ENCODE results near the gene SRPK3. TPM values are rescaled to one million over a fixed set of nuclear protein-coding genes. Genes with fewer than 3 reads are reported as not detected.
A peak's percentile ranks its signal among the peaks of the same experiment; 100 is the strongest.
"Not testable (repeated sequence)": the region's sequence is repeated elsewhere in the genome, so short reads cannot be mapped to it uniquely, and the experiment has no call there.

SRPK3 gene
- total and polyA plus RNA-seq, 2 donors, result 2.3 to 4.3 TPM

DNA sequence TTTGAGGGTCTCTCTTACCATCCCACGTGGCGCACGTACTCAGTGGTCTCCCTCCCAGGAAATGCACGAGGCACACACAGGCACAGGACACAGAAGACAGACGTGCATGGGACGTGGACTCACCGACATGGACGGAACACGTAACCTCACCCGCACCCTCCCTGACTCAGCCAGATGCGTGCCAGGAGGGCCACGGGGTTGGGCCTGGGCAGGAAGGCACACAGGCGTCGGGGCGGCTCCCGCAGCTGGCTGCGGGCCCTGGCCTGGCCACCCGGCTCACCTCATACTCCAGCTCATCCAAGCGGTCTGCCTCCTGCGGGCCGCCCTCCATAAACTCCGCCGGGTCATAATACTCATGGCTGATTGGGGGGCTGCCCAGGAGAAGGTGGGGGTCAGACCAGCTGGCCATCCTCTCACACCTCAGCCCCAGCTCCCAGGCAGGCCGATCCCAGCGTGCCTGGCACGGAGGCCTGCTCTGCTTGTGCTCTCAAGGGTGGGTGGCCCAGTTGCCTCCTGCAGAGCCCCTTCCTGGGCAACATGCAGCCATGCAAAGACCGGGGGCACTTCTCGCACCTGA lies 26.2 kb downstream of the SRPK3 start:
- WGBS, result 90% methylated on average over 28 of the region's 28 CpGs
- DNase-seq (ENCODE audit: extremely low spot score), result no peak
- no peaks in the 10 kb centered on the region for H3K36me3 ChIP-seq (ENCODE audit: insufficient read depth)
- no peak overlapping the region for H3K27ac ChIP-seq (ENCODE audit: low read depth)
- no peak overlapping the region for H3K4me3 ChIP-seq (ENCODE audit: low read depth, low read length)
- no peaks in the 10 kb centered on the region for H3K4me1 ChIP-seq (ENCODE audit: insufficient read depth)

DNA sequence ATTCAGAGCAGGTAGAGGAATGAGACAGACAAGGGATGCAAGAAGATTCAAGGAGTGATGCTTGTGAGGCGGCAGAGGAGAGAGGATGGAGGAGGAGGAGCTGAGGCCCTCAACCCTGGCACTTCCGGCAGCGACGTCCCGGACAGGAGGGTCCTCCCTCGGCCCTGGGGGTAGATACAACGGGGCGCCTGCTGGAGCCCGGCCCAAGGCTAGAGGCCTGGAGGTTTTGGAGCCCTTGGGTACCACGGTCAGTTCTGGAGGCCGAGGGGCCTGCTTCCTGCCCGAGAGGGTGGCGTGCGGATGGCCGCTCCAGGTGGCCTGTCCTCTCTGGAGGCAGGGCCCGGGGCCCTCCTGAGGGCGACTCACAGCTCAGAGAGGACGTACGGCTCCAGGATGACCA lies 27.1 kb downstream of the SRPK3 start:
- 95% methylated on average over 19 of the region's 19 CpGs for WGBS
- no peaks in the 10 kb centered on the region for H3K4me1 ChIP-seq (ENCODE audit: insufficient read depth)
- no peaks in the 10 kb centered on the region for H3K36me3 ChIP-seq (ENCODE audit: insufficient read depth)
- no peak overlapping the region for H3K27ac ChIP-seq (ENCODE audit: low read depth)
- DNase-seq (ENCODE audit: extremely low spot score), result no peak
- no peak overlapping the region for H3K4me3 ChIP-seq (ENCODE audit: low read depth, low read length)

DNA sequence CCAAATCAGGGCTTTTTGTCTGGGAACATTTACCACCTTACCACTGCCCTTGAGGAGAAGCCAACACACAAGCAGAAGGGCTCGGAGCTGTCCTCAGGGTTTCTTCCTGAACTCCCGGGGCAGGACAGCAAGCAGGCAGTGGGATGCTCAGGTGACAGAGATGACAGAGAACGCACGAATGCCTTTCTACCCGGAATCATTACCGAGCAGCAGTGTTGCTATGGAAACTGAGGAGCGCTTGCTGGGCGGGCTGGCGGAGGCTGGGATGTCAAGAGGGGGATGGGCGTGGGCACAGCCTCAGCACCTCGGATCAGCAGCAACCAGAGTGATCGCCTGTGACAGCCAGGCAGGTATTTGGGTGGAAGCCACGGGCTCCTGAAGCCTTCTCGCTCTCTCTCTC lies 31.4 kb downstream of the SRPK3 start:
- Histone ChIP-seq H3K4me3 (ENCODE audit: low read depth, low read length) (no peak overlapping the region), H3K27ac (ENCODE audit: low read depth) (no peak overlapping the region), H3K4me1 (ENCODE audit: insufficient read depth) (no peaks in the 10 kb centered on the region), H3K36me3 (ENCODE audit: insufficient read depth) (no peaks in the 10 kb centered on the region)
- 50% methylated on average over 14 of the region's 14 CpGs for whole genome bisulfite sequencing
- no peak for DNase-seq (ENCODE audit: extremely low spot score)

DNA sequence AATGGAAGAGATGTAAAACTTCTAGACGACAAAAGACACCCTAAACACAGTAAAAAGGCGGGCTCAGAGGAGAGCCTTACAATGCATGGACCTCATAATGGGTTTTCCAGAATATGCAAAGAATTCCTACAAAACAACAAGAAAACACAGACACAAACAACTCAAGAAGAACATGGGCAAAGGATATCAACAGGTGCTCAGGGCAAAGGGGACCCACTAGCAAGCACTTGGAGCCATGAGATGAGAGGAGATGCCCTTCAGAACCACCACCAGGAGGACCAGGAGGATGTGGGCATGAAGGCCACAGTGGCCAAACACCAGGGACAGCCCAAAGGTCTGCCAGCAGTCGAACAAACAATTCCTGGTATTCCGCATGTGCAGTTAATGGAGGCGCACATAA lies 32.3 kb downstream of the SRPK3 start:
- Histone ChIP-seq H3K36me3 (ENCODE audit: insufficient read depth) (no peaks in the 10 kb centered on the region), H3K4me3 (ENCODE audit: low read depth, low read length) (no peak overlapping the region), H3K27ac (ENCODE audit: low read depth) (no peak overlapping the region), H3K4me1 (ENCODE audit: insufficient read depth) (no peaks in the 10 kb centered on the region)
- no peak for DNase-seq (ENCODE audit: extremely low spot score)
- WGBS, result 94% methylated on average over 5 of the region's 5 CpGs

DNA sequence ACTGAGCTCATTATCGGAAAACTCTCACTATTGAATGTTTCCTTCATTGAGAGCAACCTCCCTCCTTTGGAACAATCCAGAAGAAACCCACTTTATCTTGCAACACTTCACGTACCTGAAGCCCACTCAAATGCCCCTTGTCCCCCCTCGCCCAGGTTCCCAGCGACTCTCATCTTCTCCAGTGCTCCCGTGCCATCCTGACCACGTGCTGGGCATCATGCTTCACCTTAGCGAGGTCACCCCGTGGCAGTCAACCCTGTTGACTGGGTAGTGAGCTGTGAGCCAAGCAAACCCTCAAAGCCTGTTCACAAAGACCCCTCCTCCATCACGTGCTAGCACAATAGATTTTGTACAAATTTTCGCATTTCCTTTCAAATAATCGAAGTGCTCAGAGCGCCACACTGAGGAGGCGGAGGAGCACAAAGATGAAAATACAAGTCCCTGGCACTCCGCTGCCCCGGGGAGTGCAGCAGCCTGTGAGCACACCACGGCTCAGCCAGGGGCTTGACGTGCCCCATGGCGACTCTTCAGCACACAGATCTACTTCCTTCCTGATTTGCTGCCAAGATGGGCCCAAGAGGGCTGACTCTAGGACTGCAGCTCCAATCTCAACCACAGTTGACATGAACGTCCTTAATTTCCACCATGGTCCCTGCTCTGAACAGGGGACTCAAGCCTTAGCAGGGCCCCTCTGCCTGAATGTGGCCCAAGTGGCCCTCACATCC lies 33.9 kb downstream of the SRPK3 start:
- Histone ChIP-seq H3K4me1 (ENCODE audit: insufficient read depth) (no peaks in the 10 kb centered on the region), H3K36me3 (ENCODE audit: insufficient read depth) (no peaks in the 10 kb centered on the region), H3K4me3 (ENCODE audit: low read depth, low read length) (no peak overlapping the region), H3K27ac (ENCODE audit: low read depth) (no peak overlapping the region)
- DNase-seq (ENCODE audit: extremely low spot score), result no peak
- WGBS, result 78% methylated on average over 19 of the region's 19 CpGs

DNA sequence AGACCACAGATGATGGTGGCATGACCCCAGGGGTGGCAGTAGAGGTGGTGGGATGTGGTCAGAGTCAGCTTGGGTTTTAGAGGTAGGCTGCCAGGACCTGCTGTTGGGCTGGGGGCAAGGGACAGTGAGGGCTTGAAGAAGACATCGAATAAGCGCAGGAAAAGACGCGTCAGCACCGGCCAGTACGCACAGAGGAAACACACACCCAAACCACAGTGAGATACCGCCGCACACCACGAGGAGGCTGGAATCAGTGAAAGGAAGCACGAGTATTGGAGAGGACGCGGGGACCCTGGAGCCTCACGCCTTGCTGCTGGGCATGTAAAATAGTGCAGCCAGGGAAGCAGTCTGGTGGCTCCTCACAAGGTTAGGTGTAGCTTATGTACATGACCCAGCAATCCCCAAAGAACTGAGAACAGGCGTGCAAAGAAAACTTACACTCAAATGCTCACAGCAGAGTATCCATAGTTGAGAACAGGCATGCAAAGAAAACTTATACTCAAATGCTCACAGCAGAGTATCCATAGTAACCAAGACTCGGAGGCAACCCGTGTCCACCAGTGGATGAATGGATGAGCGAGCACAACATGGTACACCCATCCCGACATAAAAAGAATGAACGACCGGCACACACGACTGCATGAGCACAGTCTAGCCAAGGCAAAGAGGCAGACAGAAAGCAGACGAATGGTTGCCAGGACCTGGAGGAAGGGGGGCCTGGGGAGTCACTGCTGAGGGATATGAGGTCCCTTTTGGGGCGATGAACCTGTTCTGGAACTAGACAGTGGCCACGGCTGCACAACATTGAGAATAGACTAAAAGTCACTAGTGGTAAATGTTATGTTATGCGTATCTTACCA lies 36.2 kb downstream of the SRPK3 start:
- H3K4me3 ChIP-seq (ENCODE audit: low read depth, low read length), result no peak overlapping the region
- no peaks in the 10 kb centered on the region for H3K4me1 ChIP-seq (ENCODE audit: insufficient read depth)
- H3K36me3 ChIP-seq (ENCODE audit: insufficient read depth), result no peaks in the 10 kb centered on the region
- no peak overlapping the region for H3K27ac ChIP-seq (ENCODE audit: low read depth)
- 79% methylated on average over 25 of the region's 25 CpGs for WGBS
- DNase-seq (ENCODE audit: extremely low spot score), result no peak

DNA sequence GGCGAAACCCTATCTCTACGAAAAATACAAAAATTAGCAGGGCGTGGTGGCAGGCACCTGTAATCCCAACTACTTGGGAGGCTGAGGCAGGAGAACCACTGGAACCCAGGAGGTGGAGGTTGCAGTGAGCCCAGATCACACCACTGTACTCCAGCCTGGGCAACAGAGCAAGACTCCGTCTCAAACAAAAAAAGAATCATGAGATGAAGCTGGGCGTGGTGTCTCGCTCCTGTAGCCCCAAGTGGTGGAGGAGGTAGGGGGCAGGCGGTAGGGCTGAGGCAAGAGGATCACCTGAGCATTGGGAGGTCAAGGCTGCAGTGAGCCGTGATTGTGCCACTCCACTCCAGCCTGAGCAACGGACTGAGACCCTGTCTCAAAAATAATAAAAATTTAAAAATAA lies 37.2 kb downstream of the SRPK3 start:
- not testable (repeated sequence) for DNase-seq (ENCODE audit: extremely low spot score); H3K27ac ChIP-seq (ENCODE audit: low read depth); H3K36me3 ChIP-seq (ENCODE audit: insufficient read depth); H3K4me1 ChIP-seq (ENCODE audit: insufficient read depth); H3K4me3 ChIP-seq (ENCODE audit: low read depth, low read length)
- 92% methylated on average over 9 of the region's 9 CpGs for WGBS

DNA sequence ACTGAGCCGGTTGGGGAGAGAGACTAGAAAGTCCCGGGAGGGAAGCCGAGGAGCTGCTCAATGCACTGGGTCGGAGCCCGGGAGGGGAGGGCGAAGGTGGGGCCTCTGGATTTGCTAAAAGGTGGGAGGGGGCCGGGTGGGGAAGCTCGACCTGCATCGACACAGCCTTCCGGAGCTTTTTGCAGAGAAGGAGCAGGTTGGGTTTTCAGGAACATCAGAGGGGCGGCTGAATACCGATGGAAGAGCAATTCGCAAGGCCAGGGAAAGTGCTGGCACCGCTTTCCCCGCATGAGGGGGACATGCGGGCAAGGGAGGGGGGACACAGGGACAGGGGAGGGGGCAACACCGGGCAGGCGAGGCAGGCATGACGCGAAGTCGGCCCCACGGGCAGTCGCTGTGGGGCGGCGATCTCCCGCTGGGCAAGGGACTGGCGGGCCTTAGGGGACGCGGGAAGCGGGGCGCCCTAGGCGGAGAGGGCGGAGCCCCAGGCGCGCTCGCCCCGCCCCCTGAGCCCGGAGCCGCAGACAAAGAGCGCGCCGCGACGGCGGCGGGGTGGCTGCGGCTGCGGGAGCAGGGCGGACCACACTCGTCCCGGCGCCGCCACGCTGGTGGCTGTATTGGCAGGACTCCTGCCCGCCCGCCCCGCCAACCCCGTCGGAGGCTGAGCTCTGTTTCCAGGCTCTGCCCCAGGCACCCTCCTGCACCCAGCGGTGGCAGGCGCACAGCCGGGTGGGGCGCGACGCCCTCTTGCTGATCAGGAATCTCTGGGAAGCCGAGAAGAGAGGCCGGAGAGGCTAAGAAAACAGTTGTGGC lies 37.9 kb downstream of the SRPK3 start:
- H3K4me1 ChIP-seq (ENCODE audit: insufficient read depth), result no peaks in the 10 kb centered on the region
- H3K4me3 ChIP-seq (ENCODE audit: low read depth, low read length), result peak overlapping the region; percentile 40
- no peaks in the 10 kb centered on the region for H3K36me3 ChIP-seq (ENCODE audit: insufficient read depth)
- 6% methylated on average over 55 of the region's 67 CpGs for WGBS
- no peak overlapping the region for H3K27ac ChIP-seq (ENCODE audit: low read depth)
- DNase-seq (ENCODE audit: extremely low spot score), result no peak

DNA sequence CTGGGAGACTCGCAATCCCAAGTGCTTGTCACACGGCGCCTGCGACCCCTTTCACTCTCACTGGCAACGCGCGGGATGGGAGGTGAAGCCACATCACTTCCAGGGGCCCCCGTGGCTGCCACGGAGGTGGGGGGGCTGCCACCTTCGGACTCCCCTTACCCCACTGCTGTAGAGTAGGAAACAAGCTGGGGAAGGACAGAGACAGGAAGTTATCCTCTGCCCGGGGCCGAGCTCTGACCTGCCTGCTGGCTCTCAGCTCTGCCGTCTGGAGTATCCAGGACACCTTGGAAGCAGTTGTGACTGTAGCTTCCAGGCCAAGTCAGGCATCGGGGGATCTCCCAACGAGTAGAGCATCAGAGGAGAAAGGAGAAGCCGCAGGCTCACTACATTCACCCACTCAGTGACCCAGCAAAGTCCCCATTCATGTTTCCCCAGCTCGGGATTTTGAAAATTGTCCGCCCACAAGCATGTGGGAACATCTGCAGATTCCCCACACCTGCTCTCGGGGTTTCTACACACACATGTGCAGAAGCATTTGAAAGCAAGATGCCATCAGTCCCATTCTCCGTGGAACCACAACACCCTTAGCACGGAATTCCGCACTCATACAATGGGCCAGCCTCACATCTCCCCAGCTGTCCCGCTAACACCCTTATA lies 38.7 kb downstream of the SRPK3 start:
- 31% methylated on average over 23 of the region's 23 CpGs for WGBS
- Histone ChIP-seq H3K36me3 (ENCODE audit: insufficient read depth) (no peaks in the 10 kb centered on the region), H3K4me1 (ENCODE audit: insufficient read depth) (no peaks in the 10 kb centered on the region), H3K4me3 (ENCODE audit: low read depth, low read length) (peak overlapping the region; percentile 40), H3K27ac (ENCODE audit: low read depth) (no peak overlapping the region)
- no peak for DNase-seq (ENCODE audit: extremely low spot score)

DNA sequence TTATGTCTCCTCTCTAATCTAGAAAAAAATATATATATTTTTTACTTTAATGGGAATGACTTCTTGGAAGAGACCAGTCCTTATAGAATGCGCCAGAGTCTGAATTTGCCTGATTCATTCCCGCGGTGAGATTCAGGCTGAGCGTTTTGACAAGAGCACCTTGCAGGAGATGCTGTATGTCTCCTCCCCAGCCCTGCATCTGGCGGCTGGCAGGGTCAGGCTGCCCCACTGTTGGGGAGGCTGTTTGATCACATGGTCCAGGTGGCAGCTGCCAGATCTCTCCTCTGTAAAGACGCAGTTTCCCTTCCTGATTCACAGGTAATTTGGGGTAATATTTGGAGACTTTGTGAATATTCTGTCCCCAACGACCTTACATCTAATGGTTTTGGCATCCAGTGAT lies 39.8 kb downstream of the SRPK3 start:
- H3K4me1 ChIP-seq (ENCODE audit: insufficient read depth), result no peaks in the 10 kb centered on the region
- DNase-seq (ENCODE audit: extremely low spot score), result no peak
- no peaks in the 10 kb centered on the region for H3K36me3 ChIP-seq (ENCODE audit: insufficient read depth)
- no peak overlapping the region for H3K4me3 ChIP-seq (ENCODE audit: low read depth, low read length)
- 88% methylated on average over 7 of the region's 7 CpGs for WGBS
- H3K27ac ChIP-seq (ENCODE audit: low read depth), result no peak overlapping the region

DNA sequence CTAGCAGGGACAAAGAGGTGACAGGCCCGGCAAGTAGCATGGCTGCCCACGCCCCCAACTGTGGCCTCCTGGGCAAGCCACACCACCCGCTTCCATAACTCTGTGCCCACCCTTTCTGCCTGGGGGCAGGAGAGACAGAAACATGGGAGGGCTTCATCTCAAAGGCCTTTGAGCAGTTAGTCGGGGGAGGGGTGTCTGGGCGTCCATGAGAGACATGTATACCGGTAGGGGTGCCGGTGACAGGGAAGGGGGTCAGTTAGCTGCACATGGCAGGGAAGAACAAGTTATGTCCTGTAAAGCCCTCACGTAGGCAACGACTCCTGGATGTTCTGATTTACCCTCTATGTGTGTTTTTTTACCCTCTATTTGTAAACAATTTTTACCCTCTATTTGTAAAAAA lies 40.2 kb downstream of the SRPK3 start:
- Histone ChIP-seq H3K36me3 (ENCODE audit: insufficient read depth) (no peaks in the 10 kb centered on the region), H3K4me1 (ENCODE audit: insufficient read depth) (no peaks in the 10 kb centered on the region), H3K27ac (ENCODE audit: low read depth) (no peak overlapping the region), H3K4me3 (ENCODE audit: low read depth, low read length) (no peak overlapping the region)
- no peak for DNase-seq (ENCODE audit: extremely low spot score)
- WGBS, result 94% methylated on average over 9 of the region's 9 CpGs

DNA sequence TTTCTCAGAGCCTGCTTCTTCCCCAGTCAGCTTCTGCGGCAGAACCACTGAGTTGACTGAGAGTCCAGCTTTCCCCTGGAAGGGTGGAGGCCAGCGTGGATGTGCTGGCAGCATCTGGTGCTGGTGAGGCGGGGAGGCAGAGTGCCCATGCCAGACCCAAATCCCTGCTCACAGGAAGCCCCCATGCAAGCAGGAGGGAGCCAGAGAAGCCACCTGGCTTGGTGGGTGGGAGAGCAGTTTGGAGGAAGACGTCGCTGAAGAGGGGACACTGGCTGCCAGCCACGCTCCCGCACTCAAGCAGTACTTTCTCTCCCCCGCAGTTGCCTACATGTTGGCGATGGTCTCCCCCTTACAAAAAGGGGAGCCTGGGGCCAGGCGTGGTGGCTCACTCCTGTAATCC lies 43.5 kb downstream of the SRPK3 start:
- Histone ChIP-seq H3K36me3 (ENCODE audit: insufficient read depth) (no peaks in the 10 kb centered on the region), H3K4me1 (ENCODE audit: insufficient read depth) (no peaks in the 10 kb centered on the region), H3K27ac (ENCODE audit: low read depth) (no peak overlapping the region), H3K4me3 (ENCODE audit: low read depth, low read length) (no peak overlapping the region)
- no peak for DNase-seq (ENCODE audit: extremely low spot score)
- 92% methylated on average over 10 of the region's 10 CpGs for WGBS

DNA sequence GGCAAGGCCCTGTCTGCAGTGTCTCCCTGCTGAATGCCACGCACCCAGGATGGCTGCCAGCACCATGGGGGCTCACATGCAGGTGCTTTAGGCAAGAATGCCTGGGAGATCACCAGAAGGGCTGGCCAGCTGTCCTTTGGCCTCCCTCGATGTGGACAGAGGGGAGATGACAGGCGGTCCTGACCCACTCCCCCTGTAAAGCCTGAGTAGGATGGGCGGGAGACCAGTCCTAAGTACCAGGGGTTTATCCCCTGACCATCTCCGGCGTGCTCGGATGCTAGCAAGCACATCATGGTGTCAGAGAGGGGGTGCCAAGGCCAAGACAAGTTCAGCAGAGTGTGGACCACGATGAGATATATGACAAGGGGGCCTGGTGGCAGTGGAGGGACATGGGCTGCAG lies 44.2 kb downstream of the SRPK3 start:
- DNase-seq (ENCODE audit: extremely low spot score), result no peak
- H3K4me1 ChIP-seq (ENCODE audit: insufficient read depth), result no peaks in the 10 kb centered on the region
- H3K36me3 ChIP-seq (ENCODE audit: insufficient read depth), result no peaks in the 10 kb centered on the region
- 84% methylated on average over 8 of the region's 8 CpGs for WGBS
- H3K27ac ChIP-seq (ENCODE audit: low read depth), result no peak overlapping the region
- no peak overlapping the region for H3K4me3 ChIP-seq (ENCODE audit: low read depth, low read length)
